Thyroid gland (tissue), 4 donors: Measurements from ENCODE around the gene SIX3. TPM values are rescaled to one million over a fixed set of nuclear protein-coding genes. Genes with fewer than 3 reads are reported as not detected.

Experiments
- DNase-seq, 2 donors: peaks; one replicate each; pipeline ENCODE4 v3.0.0-alpha.2; 2019
- H3K27ac ChIP-seq, 3 donors: fragments of 200-600 bp; sonication (generic); 1 replicate in 2 of 3; 2 replicates in 1 of 3; pipeline ENCODE4 v1.5.1; 2016 to 2019; ENCODE audit warnings: mild to moderate bottlenecking in 1 of 3, moderate library complexity in 1 of 3
- H3K27me3 ChIP-seq: fragments of 200-600 bp; sonication (generic); one replicate; pipeline ENCODE4 v1.5.1; 2019
- H3K36me3 ChIP-seq, 2 donors: fragments of 200-600 bp; sonication (generic); one replicate each; pipeline ENCODE4 v1.5.1; 2016 to 2019
- H3K4me1 ChIP-seq, 2 donors: fragments of 200-600 bp; sonication (generic); one replicate each; pipeline ENCODE4 v1.5.1; 2017 to 2019
- H3K4me3 ChIP-seq, 3 donors: fragments of 200-600 bp; sonication (generic); replicated peaks in 1 of 3; 1 replicate in 2 of 3; 2 replicates in 1 of 3; pipeline ENCODE4 v1.5.1; 2016; ENCODE audit warnings: mild to moderate bottlenecking in 1 of 3
- H3K9me3 ChIP-seq: fragments of 200-600 bp; sonication (generic); one replicate; pipeline ENCODE4 v1.5.1; 2017
- CTCF ChIP-seq, 6 experiments: fragments of 200-600 bp in 3 of 6; fragments of 450-650 bp in 3 of 6; sonication (generic) in 3 of 6; IDR thresholded peaks; one replicate each; pipeline ENCODE4 v1.5.1; 2016 to 2019; ENCODE audit warnings: antibody characterized with exemption in 6 of 6, mild to moderate bottlenecking in 2 of 6, inconsistent platforms in 1 of 6, moderate library complexity in 1 of 6
- POLR2A ChIP-seq, 2 donors: fragments of 450-650 bp; IDR thresholded peaks; one replicate each; pipeline ENCODE4 v1.6.1; 2017; ENCODE audit warnings: antibody characterized with exemption in 2 of 2, mild to moderate bottlenecking in 2 of 2, moderate library complexity in 1 of 2
- WGBS, 2 donors: methylation state at CpG; one replicate each; pipeline ENCODE4 v1.1.5; 2017; 5-methylcytosine and 5-hydroxymethylcytosine counted together
- intact Hi-C: fragments of 100-400 bp; cut with DNase I; formaldehyde crosslinking; loops from one replicate; pipeline ENCODE4 v1.15.1; 2023
- total RNA-seq, 4 donors: library from RNA; depleted of rRNA; stranded (reverse); fragments of >200 nt; gene quantifications; one replicate each; pipeline ENCODE4 v1.2.3, GENCODE V29; 2016

SIX3 gene
- total RNA-seq, 4 donors from 2014 or later = not detected

GRCh38 chr2:44954889-44955592, 13.5 kb downstream of the SIX3 start:
- TF ChIP-seq POLR2A (IDR thresholded peaks at IDR 0.05) (no peak), CTCF (IDR thresholded peaks at IDR 0.05) (no peak)
- WGBS, 2 donors = 2 to 6% methylated on average over 27 to 33 of the region's 44 CpGs
- Histone ChIP-seq H3K27ac (no peak overlapping the region), H3K36me3 (no peaks in the 10 kb centered on the region), H3K9me3 (no peaks in the 10 kb centered on the region), H3K4me1 (peaks cover 18 to 31% of the 10 kb centered on the region in 2 donors), H3K4me3 (no peak overlapping the region), H3K27me3 (peaks cover 10% of the 10 kb centered on the region)
- intact Hi-C loops = loop anchor here (10.0 kb wide), 2 partner anchors 570 to 1080 kb away; no protein-coding TSS in a partner anchor
- no peak for DNase-seq

- Histone ChIP-seq H3K4me1 (peaks cover 18 to 31% of the 10 kb centered on the region in 2 donors), H3K4me3 (no peak overlapping the region), H3K27ac (no peak overlapping the region), H3K36me3 (no peaks in the 10 kb centered on the region), H3K27me3 (peaks cover 10% of the 10 kb centered on the region), H3K9me3 (no peaks in the 10 kb centered on the region)
- TF ChIP-seq POLR2A (IDR thresholded peaks at IDR 0.05) (no peak), CTCF (IDR thresholded peaks at IDR 0.05) (peak; percentile 50 to 94 (median 69))
- intact Hi-C loops = loop anchor here (10.0 kb wide), 2 partner anchors 571 to 1081 kb away; no protein-coding TSS in a partner anchor
- peak; percentile 56 to 72 for DNase-seq
- WGBS, 2 donors = 8 to 10% methylated on average over 26 to 35 of the region's 38 CpGs
Observed at GRCh38 chr2:44955593-44956392, 14.3 kb downstream of the SIX3 start.

- Histone ChIP-seq H3K27me3 (peaks cover 10% of the 10 kb centered on the region), H3K4me1 (peaks cover 18 to 30% of the 10 kb centered on the region in 2 donors), H3K36me3 (no peaks in the 10 kb centered on the region), H3K9me3 (no peaks in the 10 kb centered on the region), H3K27ac (no peak overlapping the region), H3K4me3 (no peak overlapping the region)
- no peak for TF ChIP-seq POLR2A (IDR thresholded peaks at IDR 0.05)
- TF ChIP-seq CTCF (IDR thresholded peaks at IDR 0.05) = no peak
- DNase-seq = no peak
- intact Hi-C loops = loop anchor here (10.0 kb wide), 2 partner anchors 572 to 1082 kb away; no protein-coding TSS in a partner anchor
- 77 to 82% methylated on average over 1 of the region's 1 CpG for WGBS, 2 donors
Observed at GRCh38 chr2:44956843-44957242, 15.3 kb downstream of the SIX3 start.

GRCh38 chr2:44957656-44958327, 16.3 kb downstream of the SIX3 start:
- Histone ChIP-seq H3K9me3 (no peaks in the 10 kb centered on the region), H3K4me1 (peaks cover 13 to 20% of the 10 kb centered on the region in 2 donors), H3K27me3 (peaks cover 10% of the 10 kb centered on the region), H3K36me3 (no peaks in the 10 kb centered on the region), H3K27ac (no peak overlapping the region), H3K4me3 (no peak overlapping the region)
- WGBS, 2 donors = 79 to 83% methylated on average over 6 of the region's 6 CpGs
- no peak for DNase-seq
- intact Hi-C loops = loop anchor here (10.0 kb wide), 2 partner anchors 573 to 1083 kb away; no protein-coding TSS in a partner anchor
- TF ChIP-seq POLR2A (IDR thresholded peaks at IDR 0.05) (no peak), CTCF (IDR thresholded peaks at IDR 0.05) (no peak)
